Cardiac fibroblast (primary cell): ENCODE measurements around the gene ENPP6.

ENCODE experiments used
- DNase-seq, 2 donors: peaks; one replicate each; pipeline versions ENCODE4 v3.0.0 to v3.0.0-alpha.2; 2010; ENCODE audit warnings: low read depth in 2 of 2
- H3K4me3 ChIP-seq, 2 donors: replicated peaks in 1 of 2; 1 replicate in 1 of 2; 2 replicates in 1 of 2; pipeline ENCODE4 v1.5.1; 2011; ENCODE audit warnings: low read depth in 2 of 2, low read length in 2 of 2, mild to moderate bottlenecking in 2 of 2, moderate library complexity in 1 of 2
- TF ChIP-seq, protein P1 (sequence below): IDR thresholded peaks from one replicate; pipeline ENCODE4 v1.5.1; 2011; ENCODE audit warnings: low read depth, mild to moderate bottlenecking, low read length, inconsistent platforms

The ENPP6 gene

DNA sequence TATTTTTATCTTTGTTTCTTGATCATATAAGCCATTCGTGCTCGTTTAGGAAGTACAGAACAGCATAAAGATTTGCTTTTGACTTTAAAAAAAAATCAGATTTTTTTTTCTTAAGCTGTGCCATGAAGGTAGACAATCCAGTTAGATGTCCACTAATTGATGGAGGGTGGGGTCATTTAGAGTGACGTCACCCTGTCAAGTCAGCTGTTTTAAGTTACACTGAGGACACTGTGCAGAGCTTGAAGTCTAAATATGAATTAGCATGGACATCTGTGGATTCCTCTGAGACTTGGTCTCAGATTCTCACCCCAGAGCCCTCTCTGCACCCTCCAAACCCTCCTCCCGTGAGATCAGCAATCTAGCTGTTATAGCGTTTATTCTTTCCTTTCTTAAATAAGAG is 63.9 kb downstream of the ENPP6 start:
- no peak for DNase-seq

DNA sequence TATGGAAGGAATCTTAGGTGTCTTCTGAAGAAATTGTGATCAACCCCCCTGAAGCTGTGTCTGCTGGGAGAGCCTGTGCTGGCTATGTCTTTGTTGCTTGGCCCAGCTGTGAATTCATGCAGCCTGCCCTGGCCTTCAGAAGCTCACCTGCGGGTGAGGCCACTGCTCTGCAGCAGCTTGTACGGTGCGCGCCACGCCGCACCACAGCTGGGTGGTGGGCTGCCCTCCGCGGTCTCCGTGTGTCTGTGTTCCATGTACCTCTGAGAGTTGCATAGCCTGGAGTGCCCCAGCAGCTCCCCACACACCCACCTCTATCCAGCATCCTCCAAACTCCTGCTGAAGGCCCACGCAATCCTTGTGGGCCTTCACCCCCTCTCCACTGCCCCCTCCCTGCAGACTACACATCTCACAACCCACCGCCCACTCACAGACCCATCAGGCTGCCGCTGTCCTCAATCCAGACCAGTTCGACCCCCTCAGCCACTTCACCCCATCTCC is 65.6 kb downstream of the ENPP6 start:
- DNase-seq, result no peak
- TF ChIP-seq, protein P1, sequence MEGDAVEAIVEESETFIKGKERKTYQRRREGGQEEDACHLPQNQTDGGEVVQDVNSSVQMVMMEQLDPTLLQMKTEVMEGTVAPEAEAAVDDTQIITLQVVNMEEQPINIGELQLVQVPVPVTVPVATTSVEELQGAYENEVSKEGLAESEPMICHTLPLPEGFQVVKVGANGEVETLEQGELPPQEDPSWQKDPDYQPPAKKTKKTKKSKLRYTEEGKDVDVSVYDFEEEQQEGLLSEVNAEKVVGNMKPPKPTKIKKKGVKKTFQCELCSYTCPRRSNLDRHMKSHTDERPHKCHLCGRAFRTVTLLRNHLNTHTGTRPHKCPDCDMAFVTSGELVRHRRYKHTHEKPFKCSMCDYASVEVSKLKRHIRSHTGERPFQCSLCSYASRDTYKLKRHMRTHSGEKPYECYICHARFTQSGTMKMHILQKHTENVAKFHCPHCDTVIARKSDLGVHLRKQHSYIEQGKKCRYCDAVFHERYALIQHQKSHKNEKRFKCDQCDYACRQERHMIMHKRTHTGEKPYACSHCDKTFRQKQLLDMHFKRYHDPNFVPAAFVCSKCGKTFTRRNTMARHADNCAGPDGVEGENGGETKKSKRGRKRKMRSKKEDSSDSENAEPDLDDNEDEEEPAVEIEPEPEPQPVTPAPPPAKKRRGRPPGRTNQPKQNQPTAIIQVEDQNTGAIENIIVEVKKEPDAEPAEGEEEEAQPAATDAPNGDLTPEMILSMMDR, result no peak
- H3K4me3 ChIP-seq, result no peak overlapping the region

More for the DNA sequence above, 63.9 kb downstream of the ENPP6 start:
- H3K4me3 ChIP-seq, result no peak overlapping the region
- TF ChIP-seq, protein P1, result no peak

DNA sequence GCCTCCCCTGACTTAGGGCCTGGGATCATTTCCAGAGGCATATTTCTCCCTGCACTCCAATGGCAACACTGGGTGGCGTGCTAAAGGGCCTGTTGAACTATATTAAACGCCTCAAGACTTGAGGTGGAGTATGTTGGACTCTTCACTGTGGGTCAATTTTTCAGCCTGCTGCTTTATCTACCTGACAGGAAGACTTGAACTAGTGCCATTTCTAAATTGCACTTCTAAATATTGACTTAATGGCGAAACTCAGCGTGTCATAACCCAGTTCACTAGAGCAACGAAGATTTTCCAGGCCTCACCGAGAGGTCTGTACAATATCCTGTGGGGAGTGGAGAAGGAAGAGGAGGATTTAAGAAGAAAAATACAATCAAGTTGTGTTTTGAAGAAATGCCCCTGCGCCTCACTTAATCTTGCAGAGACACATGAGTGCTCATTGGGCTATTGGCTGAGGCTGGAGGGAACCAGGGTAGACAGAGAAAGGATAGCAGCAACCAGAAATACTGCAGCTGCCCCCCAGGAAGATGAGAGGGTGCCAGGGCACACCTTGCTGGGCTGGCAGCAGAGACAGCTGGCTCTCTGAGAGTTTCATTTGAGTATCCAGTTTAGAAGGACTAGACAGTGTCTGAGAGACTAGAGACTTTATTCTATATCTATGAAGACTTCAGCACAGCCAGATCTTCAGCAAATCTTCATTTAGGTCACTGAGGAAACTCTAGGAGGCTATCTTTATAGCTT is 67.4 kb downstream of the ENPP6 start:
- no peak overlapping the region for H3K4me3 ChIP-seq
- DNase-seq, result no peak
- TF ChIP-seq, protein P1, result no peak

DNA sequence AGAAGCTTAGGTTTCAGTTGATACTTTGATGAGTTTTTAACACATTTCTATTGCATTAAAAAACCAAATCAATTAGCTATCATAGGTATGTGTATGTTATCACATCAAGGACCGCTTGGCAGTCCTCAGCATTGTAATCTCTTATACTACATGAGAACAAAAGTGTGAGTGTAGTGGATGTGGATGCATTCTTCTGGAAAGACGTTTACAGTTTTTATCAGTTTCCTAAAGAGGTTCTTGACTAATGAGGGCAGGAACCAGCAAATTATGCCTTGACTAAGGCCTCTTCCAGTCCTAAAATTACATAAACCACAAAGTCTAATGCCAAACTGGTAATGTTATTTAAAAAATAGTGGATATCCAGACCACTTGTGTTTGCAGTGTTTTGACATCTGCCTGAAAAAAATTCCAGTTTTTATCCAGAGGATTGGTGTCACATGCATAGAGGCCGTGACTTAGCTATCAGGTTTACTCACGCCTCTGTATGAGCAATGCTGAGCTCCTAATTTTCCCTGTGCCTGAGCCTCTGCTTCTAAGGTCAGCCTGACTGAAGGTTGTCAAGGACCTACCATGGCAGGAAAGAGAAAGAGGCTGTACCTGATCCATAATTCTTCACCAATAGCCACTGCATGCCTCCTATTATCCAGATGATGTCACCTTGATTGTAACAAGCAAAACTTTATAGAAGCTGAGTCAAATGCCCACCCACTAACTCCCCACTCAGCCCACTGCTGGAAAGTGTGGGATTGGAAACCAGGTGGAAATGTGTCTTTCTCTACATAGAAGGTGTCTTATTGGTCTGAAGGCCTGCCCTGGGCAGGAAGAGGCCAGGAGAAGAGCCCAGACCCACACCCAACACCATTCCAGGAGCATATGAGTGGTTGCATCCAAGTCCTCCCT is 68.7 kb downstream of the ENPP6 start:
- H3K4me3 ChIP-seq, result no peak overlapping the region
- peak in 1 of 2 donors; percentile 14 for DNase-seq
- TF ChIP-seq, protein P1, result no peak

DNA sequence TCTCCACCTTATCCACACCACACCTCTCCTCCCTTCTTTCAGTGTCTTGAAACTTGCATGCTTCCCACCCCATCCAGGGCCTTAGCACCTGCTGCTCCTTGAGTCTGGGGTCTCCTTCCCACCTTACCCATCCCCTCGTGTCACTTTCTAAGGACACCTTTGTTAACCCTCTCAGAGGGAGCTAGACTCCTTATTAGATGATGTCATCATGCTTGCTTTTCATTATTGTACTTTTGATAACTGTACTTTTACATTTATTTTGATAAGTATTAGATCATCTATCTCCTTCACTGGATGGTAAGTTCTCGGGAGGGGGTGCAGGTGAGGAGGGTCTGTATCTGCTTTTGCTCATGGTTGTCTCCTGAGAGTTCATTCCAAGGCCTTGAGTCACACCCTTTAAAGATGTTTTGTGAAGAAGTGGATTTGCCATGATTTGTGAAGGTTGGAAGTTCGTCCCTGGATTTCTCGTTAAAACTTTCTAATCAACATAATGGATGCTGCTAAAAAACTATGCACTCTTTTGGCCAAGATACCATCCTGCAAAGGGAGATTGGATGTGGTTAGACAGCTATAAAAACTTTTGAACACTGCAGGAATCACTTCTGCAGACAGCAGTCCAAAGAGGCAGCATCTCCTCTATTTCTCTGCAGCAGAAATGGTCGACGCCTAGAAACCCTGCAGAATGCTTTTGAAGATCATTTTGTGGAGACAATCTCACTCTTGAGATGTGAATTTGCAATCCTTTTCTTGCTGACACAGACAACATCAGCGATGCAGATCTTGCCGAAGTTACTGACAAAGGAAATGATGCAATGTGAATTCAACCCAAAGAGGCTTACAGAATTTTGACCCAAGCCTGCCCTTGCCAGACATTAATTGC is 69.6 kb downstream of the ENPP6 start:
- peak; percentile 12 to 19 for DNase-seq
- TF ChIP-seq, protein P1, result no peak

GRCh38 chr4:184146951-184147350 is 70.7 kb downstream of the ENPP6 start:
- TF ChIP-seq, protein P1, result no peak
- no peak for DNase-seq
- no peak overlapping the region for H3K4me3 ChIP-seq

More for the DNA sequence above, 69.6 kb downstream of the ENPP6 start:
- no peak overlapping the region for H3K4me3 ChIP-seq
